ENCODE measurements around the gene ACTL10. TPM values are rescaled to one million over a fixed set of nuclear protein-coding genes. Genes with fewer than 3 reads are reported as not detected.
"Not testable (repeated sequence)": the region's sequence is repeated elsewhere in the genome, so short reads cannot be mapped to it uniquely, and the experiment has no call there.

Gene ACTL10
- total and polyA plus RNA-seq, 2 donors from 2014 or later: 1.7 to 3.0 TPM

GRCh38 chr20:33645396-33645795, 21.3 kb upstream of the ACTL10 start:
- H3K4me3 ChIP-seq (ENCODE audit: low read length in 3 of 3): no peak overlapping the region
- H3K4me1 ChIP-seq (ENCODE audit: control insufficient read depth in 2 of 3, insufficient read depth in 2 of 3, low read depth in 1 of 3, low read length in 3 of 3): peaks cover 0 to 10% (median 9%) of the 10 kb centered on the region in 3 donors
- intact Hi-C loops (cut with DNase I): no loop called here
- no peaks in the 10 kb centered on the region for H3K27me3 ChIP-seq (ENCODE audit: control insufficient read depth, insufficient read depth, low read length)
- H3K36me3 ChIP-seq (ENCODE audit: control insufficient read depth in 2 of 3, insufficient read depth in 3 of 3, low read length in 3 of 3): peaks cover 5 to 31% (median 18%) of the 10 kb centered on the region in 3 donors
- no peaks in the 10 kb centered on the region for H3K9me3 ChIP-seq (ENCODE audit: control insufficient read depth in 2 of 3, insufficient read depth in 1 of 3, low read length in 3 of 3)
- H3K27ac ChIP-seq (ENCODE audit: low read depth in 2 of 2, low read length in 2 of 2): no peak overlapping the region
- DNase-seq (no peak), FAIRE-seq (no peak)
- TF ChIP-seq CTCF (IDR thresholded peaks at IDR 0.05; ENCODE audit: borderline replicate concordance, extremely low read depth, insufficient read depth): no peak
- H3K9ac ChIP-seq (ENCODE audit: low read length in 3 of 3): no peak overlapping the region

- FAIRE-seq (no peak), DNase-seq (no peak)
- Histone ChIP-seq H3K4me3 (ENCODE audit: low read length in 3 of 3) (no peak overlapping the region), H3K27me3 (ENCODE audit: control insufficient read depth, insufficient read depth, low read length) (no peaks in the 10 kb centered on the region), H3K9ac (ENCODE audit: low read length in 3 of 3) (no peak overlapping the region), H3K36me3 (ENCODE audit: control insufficient read depth in 2 of 3, insufficient read depth in 3 of 3, low read length in 3 of 3) (peaks cover 5 to 30% (median 15%) of the 10 kb centered on the region in 3 donors), H3K27ac (ENCODE audit: low read depth in 2 of 2, low read length in 2 of 2) (no peak overlapping the region), H3K4me1 (ENCODE audit: control insufficient read depth in 2 of 3, insufficient read depth in 2 of 3, low read depth in 1 of 3, low read length in 3 of 3) (peaks cover 0 to 12% (median 9%) of the 10 kb centered on the region in 3 donors), H3K9me3 (ENCODE audit: control insufficient read depth in 2 of 3, insufficient read depth in 1 of 3, low read length in 3 of 3) (no peaks in the 10 kb centered on the region)
- TF ChIP-seq CTCF (IDR thresholded peaks at IDR 0.05; ENCODE audit: borderline replicate concordance, extremely low read depth, insufficient read depth): no peak
- intact Hi-C loops (cut with DNase I): no loop called here
Measured at GRCh38 chr20:33646191-33646590, 20.6 kb upstream of the ACTL10 start.

- DNase-seq; H3K4me3 ChIP-seq (ENCODE audit: low read length in 3 of 3); intact Hi-C loops (cut with DNase I); H3K27ac ChIP-seq (ENCODE audit: low read depth in 2 of 2, low read length in 2 of 2); H3K9me3 ChIP-seq (ENCODE audit: control insufficient read depth in 2 of 3, insufficient read depth in 1 of 3, low read length in 3 of 3); H3K27me3 ChIP-seq (ENCODE audit: control insufficient read depth, insufficient read depth, low read length); FAIRE-seq; H3K9ac ChIP-seq (ENCODE audit: low read length in 3 of 3): not testable (repeated sequence)
- peaks cover 5 to 30% (median 13%) of the 10 kb centered on the region in 3 donors for H3K36me3 ChIP-seq (ENCODE audit: control insufficient read depth in 2 of 3, insufficient read depth in 3 of 3, low read length in 3 of 3)
- H3K4me1 ChIP-seq (ENCODE audit: control insufficient read depth in 2 of 3, insufficient read depth in 2 of 3, low read depth in 1 of 3, low read length in 3 of 3): peaks cover 3 to 15% (median 9%) of the 10 kb centered on the region in 3 donors
Measured at GRCh38 chr20:33646959-33647602, 19.7 kb upstream of the ACTL10 start.

GRCh38 chr20:33647603-33648395, 18.9 kb upstream of the ACTL10 start:
- Histone ChIP-seq H3K27me3 (ENCODE audit: control insufficient read depth, insufficient read depth, low read length) (no peaks in the 10 kb centered on the region), H3K36me3 (ENCODE audit: control insufficient read depth in 2 of 3, insufficient read depth in 3 of 3, low read length in 3 of 3) (peaks cover 5 to 26% (median 13%) of the 10 kb centered on the region in 3 donors), H3K9me3 (ENCODE audit: control insufficient read depth in 2 of 3, insufficient read depth in 1 of 3, low read length in 3 of 3) (no peaks in the 10 kb centered on the region), H3K4me3 (ENCODE audit: low read length in 3 of 3) (no peak overlapping the region), H3K27ac (ENCODE audit: low read depth in 2 of 2, low read length in 2 of 2) (peak overlapping the region in 1 of 2 donors; percentile 19), H3K9ac (ENCODE audit: low read length in 3 of 3) (no peak overlapping the region), H3K4me1 (ENCODE audit: control insufficient read depth in 2 of 3, insufficient read depth in 2 of 3, low read depth in 1 of 3, low read length in 3 of 3) (peaks cover 3 to 15% (median 9%) of the 10 kb centered on the region in 3 donors)
- DNase-seq: no peak
- FAIRE-seq: no peak
- intact Hi-C loops (cut with DNase I): no loop called here
- TF ChIP-seq CTCF (IDR thresholded peaks at IDR 0.05; ENCODE audit: borderline replicate concordance, extremely low read depth, insufficient read depth): no peak

Measured in kidney (tissue), 14 donors.